Measurements from ENCODE around the gene ZNF205.
A peak's percentile ranks its signal among the peaks of the same experiment; 100 is the strongest.
"Not testable (repeated sequence)": the region's sequence is repeated elsewhere in the genome, so short reads cannot be mapped to it uniquely, and the experiment has no call there.

ZNF205 gene

DNA sequence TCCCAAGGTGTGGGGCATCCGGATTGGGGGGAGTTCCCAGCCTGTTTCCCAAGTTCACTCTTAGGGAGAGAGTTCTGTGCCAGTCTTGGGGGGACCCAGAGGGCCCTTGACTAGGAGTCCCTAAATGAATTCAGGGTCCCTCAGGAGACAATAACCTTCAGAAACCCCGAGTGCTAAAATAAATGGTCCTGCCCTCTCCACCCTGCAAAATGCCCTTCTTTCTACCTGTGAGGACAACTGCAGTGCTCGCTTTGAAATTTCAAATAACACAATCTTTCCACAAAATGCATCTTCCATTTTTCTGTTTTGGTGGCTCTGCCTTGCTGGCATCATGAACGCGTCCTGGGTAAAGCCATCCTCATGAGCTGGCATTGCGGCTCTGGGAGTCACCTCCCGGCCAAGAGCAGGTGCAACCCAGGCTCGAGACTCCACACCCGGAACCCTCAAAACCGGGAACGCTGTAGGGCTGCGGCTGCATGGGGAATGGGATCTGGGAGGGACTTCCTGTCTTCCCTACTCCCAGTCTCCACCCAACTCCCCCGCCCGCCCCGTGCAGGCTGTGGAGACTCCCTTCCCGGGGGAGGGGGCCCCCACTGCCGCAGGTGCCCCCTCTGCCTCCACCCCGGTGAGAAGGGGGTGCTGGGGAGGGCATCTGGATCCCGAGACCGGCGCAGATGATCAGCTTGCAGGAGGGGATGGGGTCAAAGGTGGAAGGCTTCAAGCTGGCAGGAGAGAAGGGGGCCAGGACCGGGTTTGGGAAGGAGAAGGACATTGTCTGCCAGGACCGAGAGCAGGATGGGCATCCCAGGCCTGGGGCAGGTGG is at the start of gene ZNF205:
TSS of gene ZNF205 (plus strand) at position 529 of the 823 bp plus-strand sequence. CDS start 845 bp downstream, outside the sequence.
- DNase-seq (ENCODE audit: low read depth in 2 of 2): no peak

DNA sequence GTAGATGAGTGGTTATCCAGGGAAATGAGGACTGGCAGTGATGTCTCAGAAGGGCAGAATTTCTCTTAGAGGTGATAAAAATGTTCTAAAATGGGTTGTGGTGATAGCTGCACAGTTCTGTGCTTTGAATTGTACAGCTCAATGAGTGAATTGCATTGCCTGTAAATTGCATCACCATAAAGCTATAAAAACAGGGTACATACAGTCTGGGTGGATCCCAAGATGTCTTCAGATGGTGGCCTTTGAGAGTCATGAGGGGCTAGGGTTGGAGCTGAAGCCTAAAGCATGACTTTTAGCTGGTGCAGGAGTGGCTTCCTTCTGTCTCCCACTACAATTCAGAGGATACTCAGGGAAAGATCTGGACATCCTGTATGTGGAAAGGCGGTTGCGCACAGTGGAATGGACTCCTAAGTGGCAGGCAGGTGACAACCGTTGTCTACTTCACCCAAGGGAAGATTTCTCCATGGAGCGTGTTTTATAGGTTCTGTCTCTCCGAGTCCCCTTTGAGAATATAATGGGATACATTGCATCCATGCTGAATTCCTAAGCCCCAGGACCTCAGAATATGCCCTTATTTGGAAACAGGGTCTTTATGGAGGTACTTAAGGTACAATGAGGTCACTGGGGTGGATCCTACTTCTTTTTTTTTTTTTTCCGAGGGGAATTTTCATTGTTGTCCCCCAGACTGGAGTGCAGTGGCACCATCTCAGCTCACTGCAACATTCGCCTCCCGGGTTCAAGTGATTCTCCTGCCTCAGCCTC is 48.6 kb upstream of the ZNF205 start:
- no peak for DNase-seq (ENCODE audit: low read depth in 2 of 2)

DNA sequence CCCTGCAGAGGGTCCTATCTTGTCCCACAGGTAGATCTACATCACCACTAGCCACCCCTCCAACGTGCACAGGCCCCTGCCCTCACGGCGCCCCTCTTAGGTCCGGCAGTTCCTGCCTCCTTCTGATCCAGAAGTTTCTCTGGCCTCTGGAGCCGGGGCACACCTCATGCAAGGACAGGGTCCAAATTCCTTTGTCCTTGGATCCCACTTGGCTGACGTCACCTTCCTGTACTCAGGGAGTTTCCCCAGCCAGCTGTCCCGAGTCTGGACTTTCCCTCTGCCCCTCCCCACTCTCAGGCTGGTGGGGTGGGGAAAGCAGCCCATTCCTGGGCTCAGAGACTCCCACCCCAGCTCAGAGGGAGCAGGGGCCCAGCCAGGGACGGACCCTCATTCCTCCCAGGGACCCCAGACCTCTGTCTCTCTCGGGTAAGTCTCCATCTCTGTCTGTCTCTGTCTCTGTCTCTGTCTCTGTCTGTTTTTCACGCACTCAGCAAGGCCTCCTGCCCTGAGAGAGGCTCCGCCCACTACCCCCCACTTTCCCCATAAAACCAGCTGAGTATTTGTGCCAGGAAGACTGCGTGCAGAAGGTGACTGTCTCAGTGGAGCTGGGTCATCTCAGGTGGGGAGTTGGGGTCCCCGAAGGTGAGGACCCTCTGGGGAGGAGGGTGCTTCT is 47.2 kb upstream of the ZNF205 start, which contains the start of gene IL32:
TSS of gene IL32 (plus strand) at position 572 of the 673 bp plus-strand sequence. CDS start 172 bp downstream, outside the sequence.
- DNase-seq (ENCODE audit: low read depth in 2 of 2): peak; percentile 59 to 65

DNA sequence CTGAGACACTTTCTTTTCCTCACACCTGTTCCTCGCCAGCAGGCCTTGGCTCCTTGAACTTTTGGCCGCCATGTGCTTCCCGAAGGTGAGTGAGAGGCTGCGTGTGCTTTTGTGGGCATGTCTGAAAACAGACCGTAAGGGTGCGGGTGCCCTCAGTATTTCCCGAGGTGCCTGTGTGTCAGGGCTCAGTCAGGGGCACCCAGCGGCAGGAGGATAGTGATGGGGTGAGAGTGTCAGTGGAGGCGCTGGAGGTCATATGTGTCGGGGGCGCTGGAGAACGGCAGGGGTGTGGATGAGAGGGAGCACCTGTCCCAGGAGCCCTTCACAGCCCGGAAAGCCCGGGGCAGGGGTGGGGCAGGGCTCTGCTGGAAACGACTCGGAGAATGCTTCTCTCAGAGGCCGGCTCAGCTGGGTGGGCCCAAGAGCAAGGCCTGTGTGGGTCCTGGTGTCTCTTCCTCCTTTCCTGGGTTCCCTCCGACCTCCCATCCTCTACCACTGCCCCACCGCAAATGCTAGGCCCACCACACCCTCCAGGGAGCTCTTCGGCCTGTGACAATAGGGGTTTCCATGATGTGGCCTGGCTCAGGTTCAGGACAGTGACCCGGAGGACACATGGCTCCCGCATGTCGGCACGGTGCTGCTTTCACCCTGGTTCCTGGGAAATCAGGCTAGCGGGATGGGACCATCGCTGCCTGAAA is 46.5 kb upstream of the ZNF205 start:
- DNase-seq (ENCODE audit: low read depth in 2 of 2): no peak

DNA sequence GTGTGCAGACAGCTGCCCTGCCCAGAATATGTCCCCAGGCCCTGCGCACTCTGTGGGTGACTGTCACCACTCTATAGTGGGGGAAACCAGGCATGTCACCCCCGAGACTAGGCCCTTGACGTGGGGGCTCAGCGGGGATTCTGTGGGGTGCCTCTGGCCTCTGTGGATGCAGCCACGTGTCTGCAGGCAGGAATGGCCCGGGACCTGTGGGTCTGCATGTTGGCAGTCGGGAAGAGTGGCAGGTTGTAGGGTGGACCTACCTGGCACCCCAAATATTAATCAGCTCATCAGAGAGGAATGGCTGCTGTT is 46.0 kb upstream of the ZNF205 start:
- no peak for DNase-seq (ENCODE audit: low read depth in 2 of 2)

DNA sequence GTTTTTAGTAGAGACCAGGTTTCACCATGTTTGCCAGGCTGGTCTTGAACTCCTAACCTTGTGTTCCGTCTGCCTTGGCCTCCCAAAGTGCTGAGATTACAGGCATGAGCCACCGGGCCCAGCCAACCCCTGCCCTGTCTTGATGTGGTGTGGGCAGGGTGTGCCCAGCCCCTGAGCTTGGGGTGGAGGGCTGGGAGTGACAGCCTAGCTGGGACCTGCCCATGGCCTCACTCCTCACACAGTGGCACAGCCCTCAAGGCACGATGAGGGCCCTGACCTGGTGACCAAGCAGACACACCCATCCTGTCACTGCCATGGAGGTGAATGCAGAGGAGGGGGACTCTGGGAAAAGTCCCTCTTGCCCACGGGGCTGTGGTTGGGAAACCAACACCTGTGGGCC is 43.9 kb upstream of the ZNF205 start:
- DNase-seq (ENCODE audit: low read depth in 2 of 2): no peak

DNA sequence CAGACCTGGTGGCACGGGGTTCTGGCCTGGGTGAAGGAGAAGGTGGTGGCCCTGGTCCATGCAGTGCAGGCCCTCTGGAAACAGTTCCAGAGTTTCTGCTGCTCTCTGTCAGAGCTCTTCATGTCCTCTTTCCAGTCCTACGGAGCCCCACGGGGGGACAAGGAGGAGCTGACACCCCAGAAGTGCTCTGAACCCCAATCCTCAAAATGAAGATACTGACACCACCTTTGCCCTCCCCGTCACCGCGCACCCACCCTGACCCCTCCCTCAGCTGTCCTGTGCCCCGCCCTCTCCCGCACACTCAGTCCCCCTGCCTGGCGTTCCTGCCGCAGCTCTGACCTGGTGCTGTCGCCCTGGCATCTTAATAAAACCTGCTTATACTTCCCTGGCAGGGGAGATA is 43.2 kb upstream of the ZNF205 start:
- not testable (repeated sequence) for DNase-seq (ENCODE audit: low read depth in 2 of 2)

DNA sequence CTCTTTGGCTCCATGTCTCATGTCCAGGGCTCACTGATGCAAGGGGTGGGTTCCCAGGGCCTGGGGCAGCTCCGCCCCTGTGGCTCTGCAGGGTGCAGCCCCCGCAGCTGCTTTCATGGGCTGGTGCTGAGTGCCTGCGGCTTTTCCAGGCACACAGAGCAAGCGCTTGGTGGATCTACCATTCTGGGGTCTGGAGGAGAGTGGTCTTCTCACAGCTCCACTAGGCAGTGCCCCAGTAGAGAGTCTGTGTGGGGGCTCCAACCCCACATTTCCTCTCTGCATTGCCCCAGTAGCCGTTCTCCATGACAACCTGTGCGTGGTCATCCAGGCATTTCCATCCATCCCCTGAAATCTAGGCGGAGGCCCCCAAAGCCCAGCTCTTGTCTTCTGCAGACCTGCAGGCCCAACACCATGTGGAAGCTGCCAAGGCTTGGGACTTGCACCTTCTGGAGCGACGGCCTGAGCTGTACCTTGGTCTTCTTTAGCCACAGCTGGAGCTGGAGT is 41.7 kb upstream of the ZNF205 start:
- no peak for DNase-seq (ENCODE audit: low read depth in 2 of 2)

DNA sequence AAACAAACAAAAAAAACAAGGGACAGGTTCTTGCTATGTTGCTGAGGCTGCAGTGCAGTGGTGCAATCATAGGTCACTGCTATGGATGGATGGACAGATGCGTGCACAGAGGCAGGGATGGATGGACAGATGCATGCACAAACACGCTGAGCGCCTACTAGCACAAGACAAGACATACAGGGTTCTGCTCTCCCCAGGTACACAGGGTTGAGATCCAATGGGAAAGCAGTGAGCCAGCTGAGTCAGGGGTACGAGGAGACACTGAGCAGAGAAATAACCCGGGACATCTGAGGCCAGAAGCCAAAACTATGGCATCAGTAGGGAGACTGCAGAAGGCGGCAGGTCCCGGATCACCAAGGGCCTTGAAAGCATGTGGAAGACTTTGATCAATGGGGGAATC is 40.7 kb upstream of the ZNF205 start:
- no peak for DNase-seq (ENCODE audit: low read depth in 2 of 2)

DNA sequence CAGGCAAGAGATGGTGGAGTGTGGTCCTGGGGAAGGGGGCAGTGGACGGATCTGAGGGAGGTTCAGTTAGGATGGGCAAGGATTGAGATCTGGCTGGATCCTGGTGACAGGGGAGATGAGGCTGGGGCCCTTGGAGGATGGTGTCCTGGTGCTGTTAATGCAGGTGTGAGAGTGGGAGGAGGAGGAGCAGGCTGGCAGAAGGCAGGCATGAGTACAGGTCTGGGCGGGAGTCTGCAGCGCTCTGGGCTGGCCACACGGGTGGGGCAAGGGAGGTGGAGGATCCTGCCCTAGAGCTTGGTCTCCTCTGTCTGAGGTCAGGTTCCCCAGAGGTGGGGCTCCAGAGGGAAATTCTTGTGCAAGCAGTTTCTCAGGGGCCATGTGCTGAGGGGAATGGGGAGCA is 40.2 kb upstream of the ZNF205 start:
- DNase-seq (ENCODE audit: low read depth in 2 of 2): not testable (repeated sequence)

DNA sequence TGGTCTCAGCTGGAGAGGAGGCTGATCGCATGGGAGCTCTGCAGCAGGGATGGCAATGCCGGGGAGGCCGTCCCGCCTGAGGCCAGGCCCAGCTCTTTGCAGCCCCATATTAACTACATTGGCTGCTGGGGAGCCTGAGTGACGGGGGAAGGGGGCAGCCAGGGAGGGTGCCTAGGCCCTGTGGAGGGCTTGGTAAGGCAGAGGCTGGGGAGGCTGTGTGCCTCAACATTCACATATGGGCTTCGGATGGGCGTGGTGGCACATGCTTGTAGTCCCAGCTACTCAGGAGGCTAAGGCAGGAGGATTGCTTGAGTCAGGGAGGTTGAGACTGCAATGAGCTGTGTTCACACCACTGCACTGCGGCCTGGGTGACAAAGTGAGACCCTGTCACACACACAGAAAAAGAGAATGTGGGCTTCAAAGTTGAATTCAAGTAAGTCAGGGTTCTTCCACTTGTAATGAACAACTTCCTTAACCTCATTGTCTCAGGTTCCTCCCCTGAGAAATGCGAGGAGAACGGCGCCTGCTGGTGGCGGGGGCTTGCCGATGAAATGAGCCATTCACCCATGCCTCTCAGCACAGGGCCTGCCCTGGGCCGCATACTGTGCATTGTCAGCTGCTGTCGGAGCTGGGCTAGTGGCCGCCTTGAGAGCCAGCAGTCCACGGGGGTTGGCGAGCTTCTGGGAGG is 39.7 kb upstream of the ZNF205 start:
- DNase-seq (ENCODE audit: low read depth in 2 of 2): not testable (repeated sequence)

DNA sequence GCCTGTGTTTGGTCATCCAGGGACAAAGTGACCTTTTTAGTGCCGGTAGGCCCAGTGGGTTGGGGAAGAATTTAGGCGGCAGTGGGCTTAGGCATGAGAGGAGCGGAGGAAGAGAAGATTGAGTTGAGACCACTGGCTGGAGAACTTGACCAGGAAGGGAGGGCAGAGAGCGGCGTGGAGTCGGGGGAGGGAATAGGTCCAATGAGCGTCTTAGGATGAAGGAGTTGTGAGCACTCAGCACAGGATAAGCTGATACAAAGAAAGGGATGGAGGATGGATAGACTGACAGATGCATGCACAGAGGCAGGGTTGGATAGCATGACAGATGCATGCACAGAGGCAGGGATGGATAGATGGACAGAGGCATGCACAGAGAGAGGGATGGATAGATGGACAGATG is 38.9 kb upstream of the ZNF205 start:
- no peak for DNase-seq (ENCODE audit: low read depth in 2 of 2)

DNA sequence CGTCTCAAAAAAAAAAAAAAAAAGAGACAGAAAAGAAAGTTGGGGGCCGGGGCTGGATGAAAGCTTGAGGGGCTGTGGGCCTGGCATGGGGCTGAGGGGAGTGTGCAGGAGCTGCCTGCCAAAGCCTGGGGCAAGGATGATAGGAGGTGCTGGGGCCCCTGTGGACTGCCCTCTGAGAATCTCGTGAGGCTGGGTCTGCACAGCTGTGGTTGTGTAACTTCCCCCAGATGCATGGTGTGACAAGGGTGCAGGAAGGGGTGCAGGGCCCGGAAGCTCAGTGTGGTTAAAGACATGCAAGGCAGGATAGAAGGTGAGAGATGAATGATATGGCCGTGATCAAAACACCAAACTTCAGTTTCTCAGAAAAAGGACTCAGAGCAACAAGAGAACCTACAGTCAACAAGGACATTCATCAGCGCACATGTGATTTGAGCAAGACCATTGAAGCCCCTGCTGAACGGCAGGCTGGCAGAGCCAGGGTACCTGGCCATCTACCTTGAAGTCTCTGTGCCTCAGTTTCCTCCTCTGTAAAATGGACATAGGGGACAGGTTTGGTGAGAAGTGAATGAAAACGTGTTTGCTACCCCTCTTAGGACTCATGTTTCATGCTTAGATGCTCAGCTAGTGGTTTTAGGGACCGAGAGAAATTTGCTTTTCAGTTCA is 37.4 kb upstream of the ZNF205 start:
- peak in 1 of 2 donors; percentile 45 for DNase-seq (ENCODE audit: low read depth in 2 of 2)

DNA sequence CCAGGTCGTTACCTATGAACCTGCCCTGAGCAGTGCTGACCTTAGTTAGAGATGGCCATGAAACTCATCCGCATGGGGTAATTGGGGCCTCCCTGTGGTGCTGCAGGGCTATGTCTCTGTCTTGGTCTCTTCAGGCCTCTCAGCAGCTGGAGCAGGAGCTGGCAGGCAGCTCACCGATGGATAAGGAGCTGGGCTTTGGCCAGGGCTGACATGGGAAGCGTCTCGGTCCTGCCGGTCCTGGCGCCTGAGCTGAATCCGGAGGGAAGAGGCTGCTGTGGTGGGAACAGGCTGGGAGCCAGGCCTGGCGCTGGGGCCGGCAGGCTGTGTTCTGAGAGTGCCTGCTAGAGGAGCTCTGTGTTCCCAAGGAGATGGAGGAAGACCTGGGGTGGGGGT is 36.9 kb upstream of the ZNF205 start:
- DNase-seq (ENCODE audit: low read depth in 2 of 2): no peak

DNA sequence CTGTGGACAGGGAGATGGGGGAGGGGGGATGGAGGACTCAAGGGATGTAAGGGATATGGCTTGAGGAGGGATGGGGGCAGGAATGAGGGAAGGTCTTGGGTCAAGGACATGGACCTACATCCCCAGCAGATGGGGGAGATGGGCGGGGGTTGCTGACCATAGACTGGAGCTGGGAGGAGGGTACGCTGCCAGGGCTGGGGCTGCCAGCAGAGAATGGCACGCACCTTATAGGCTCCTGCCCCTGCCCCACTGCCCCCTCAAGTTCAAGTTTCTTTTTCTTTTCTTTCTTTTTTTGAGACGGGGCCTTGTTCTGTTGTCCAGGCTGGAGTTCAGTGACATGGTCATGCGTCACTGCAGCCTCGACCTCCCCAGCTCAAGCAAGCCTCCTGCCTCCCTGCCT is 36.4 kb upstream of the ZNF205 start:
- not testable (repeated sequence) for DNase-seq (ENCODE audit: low read depth in 2 of 2)

DNA sequence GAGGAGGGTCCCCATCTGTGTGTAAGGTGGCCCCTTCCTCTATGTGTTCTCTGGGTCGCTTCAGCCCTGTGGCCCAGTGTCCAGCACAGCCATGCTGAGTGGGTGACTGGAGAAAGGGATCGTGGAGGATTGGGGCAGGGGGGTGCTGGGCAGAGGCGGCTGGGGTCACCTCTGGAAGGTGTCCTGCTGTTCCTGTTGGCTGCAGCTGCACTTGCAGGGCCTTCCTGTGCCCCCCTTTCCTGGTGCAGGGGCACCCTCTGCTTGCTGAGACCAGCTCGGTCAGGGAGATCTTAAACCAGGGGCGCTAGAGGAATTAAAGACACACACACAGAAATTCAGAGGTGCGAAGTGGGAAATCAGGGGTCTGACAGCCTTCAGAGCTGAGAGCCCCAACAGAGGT is 35.8 kb upstream of the ZNF205 start:
- no peak for DNase-seq (ENCODE audit: low read depth in 2 of 2)

DNA sequence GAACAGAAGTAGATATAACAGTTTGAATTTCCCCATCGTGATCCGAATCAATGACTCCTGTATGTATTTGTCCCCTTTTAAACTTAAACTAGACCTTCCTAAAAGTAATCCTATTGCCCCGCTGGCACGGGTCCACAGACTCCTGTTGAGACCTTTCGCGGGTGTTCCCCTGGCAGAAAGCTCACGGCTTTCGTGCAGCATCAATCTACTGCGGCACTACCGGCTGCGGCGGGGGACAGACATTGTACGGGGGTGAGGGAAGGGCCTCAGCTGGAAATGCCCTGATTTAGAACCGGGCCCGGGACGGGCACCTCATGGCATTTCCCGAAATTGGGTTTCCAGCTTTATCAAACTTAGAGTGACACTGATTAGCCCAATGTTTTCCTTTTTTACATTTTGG is 32.4 kb upstream of the ZNF205 start:
- no peak for DNase-seq (ENCODE audit: low read depth in 2 of 2)

DNA sequence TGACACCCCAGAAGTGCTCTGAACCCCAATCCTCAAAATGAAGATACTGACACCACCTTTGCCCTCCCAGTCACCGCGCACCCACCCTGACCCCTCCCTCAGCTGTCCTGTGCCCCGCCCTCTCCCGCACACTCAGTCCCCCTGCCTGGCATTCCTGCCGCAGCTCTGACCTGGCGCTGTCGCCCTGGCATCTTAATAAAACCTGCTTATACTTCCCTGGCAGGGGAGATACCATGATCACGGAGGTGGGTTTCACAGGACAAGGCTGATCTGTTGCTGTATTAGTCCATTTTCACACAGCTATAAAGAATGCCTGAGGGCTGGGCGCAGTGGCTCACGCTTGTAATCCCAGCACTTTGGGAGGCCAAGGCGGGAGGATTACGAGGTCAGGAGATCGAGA is 30.4 kb upstream of the ZNF205 start:
- DNase-seq (ENCODE audit: low read depth in 2 of 2): not testable (repeated sequence)

DNA sequence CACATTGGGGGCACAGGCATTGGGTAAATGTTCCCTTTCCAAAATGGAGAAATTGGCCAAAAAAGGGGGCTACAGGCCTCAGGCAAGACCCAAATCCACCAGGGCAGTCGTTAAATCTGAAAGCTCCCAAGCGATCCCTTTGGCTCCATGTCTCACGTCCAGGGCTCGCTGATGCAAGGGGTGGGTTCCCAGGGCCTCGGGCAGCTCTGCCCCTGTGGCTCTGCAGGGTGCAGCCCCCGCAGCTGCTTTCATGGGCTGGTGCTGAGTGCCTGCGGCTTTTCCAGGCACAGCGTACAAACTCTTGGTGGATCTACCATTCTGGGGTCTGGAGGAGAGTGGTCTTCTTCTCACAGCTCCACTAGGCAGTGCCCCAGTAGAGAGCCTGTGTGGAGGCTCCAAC is 29.0 kb upstream of the ZNF205 start:
- DNase-seq (ENCODE audit: low read depth in 2 of 2): not testable (repeated sequence)

DNA sequence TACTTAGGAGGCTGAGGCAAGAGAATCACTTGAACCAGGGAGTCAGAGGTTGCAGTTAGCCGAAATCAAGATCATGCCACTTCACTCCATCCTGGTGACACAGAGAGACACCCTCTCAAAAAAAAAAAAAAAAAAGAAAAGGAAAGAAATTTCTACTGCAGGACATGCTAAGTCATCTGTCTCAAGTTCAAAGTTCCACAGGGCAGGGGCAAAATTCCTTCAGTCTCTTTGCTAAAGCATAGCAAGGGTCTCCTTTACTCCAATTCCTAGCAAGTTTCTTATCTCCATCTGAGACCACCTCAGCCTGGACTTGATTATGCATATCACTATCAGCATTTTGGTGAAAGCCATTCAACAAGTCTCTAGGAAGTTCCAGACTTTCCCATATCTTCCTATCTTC is 27.9 kb upstream of the ZNF205 start:
- DNase-seq (ENCODE audit: low read depth in 2 of 2): no peak
